GM20000 (cell line): ENCODE data around the gene PAX4.
A peak's percentile ranks its signal among the peaks of the same experiment; 100 is the strongest.

Experiments
- DNase-seq: peaks from one replicate; pipeline ENCODE4 v3.0.0; 2012; ENCODE audit warnings: low spot score
- TF ChIP-seq, protein P1 (sequence below): IDR thresholded peaks from 2 replicates; pipeline ENCODE4 v1.5.1; 2012; ENCODE audit warnings: mild to moderate bottlenecking, control low read depth; ENCODE audit errors: extremely low read depth, missing control alignments

Gene PAX4

DNA sequence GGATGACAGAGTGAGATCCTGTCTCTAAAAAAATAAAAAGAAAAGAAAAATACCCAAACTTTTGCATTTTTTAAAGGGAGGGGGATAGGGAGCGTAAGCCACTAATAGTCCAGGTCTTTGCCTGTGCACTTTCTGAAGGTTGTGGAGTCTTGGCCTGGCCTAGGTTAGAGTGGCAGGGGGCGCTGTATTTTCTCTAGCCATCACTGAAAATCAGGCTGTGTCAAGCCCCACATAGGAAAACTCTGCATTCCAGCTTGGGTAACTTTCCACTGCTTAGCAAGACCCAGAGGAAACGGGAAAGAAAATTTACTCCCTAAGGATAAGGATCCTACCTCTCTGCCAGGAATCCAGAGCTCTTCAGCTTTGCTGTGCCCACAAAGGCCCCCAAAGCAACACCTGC is 10.5 kb upstream of the PAX4 start:
- no peak for DNase-seq
- TF ChIP-seq, protein P1, sequence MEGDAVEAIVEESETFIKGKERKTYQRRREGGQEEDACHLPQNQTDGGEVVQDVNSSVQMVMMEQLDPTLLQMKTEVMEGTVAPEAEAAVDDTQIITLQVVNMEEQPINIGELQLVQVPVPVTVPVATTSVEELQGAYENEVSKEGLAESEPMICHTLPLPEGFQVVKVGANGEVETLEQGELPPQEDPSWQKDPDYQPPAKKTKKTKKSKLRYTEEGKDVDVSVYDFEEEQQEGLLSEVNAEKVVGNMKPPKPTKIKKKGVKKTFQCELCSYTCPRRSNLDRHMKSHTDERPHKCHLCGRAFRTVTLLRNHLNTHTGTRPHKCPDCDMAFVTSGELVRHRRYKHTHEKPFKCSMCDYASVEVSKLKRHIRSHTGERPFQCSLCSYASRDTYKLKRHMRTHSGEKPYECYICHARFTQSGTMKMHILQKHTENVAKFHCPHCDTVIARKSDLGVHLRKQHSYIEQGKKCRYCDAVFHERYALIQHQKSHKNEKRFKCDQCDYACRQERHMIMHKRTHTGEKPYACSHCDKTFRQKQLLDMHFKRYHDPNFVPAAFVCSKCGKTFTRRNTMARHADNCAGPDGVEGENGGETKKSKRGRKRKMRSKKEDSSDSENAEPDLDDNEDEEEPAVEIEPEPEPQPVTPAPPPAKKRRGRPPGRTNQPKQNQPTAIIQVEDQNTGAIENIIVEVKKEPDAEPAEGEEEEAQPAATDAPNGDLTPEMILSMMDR: peak; percentile 8

DNA sequence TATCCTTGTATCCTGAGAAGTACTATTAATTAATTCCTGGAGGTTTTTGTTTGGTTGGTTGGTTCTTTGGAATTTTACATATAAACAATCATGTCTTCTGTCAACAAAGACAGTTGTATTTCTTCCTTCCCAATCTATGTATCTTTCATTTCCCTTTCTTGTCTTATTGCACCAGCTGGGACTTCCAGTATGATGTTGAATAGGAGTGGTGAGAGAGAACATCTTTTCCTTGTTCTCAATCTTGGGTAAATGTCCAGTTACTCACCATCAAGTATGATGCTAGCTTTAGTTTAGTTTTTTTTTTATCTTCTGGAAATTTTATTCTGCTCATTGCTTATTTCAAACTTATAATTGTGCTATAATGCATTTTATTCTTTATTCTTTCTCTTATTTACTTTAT is 7.4 kb upstream of the PAX4 start:
- TF ChIP-seq, protein P1: no peak
- no peak for DNase-seq

DNA sequence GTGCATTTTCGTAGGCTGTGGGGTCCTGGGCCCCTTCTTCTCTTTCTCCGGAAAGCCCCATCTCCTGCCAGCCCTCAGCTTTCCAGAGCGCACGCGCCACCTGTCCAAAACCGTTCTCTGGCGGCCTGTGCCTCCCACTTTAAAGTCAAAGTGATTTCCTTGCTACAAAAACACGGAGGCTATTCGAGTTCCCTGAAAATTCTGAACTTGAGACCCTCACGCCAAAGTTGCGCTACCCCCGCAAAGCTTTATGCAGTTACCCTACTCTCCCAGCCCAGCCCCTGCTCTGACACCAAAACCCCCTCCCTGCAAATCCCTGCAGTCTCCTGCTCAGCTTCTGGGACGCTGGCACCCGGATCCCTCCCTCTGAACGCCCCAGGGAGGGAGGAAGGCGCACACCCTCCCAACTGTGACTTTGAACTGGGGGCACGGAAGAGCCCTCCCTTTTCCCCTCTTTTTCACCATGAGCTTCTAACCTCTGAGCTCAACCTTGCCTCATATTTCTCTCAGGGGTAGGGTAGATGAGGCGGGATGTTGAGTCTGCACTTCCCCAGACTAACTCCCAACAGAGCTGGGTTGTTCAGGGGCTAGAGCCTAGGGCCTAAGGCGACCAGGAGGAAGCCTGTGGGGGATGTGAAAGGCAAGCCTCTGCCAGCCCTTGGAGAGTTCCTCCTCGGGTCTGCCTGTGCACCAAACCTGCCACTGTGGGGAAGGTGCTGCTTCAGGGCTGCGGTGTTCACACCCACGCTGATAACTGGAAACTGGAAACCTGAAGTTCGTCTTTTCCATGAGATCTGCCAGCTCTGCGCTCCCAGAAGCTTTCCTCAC is 2.7 kb upstream of the PAX4 start:
- TF ChIP-seq, protein P1: no peak
- DNase-seq: no peak

DNA sequence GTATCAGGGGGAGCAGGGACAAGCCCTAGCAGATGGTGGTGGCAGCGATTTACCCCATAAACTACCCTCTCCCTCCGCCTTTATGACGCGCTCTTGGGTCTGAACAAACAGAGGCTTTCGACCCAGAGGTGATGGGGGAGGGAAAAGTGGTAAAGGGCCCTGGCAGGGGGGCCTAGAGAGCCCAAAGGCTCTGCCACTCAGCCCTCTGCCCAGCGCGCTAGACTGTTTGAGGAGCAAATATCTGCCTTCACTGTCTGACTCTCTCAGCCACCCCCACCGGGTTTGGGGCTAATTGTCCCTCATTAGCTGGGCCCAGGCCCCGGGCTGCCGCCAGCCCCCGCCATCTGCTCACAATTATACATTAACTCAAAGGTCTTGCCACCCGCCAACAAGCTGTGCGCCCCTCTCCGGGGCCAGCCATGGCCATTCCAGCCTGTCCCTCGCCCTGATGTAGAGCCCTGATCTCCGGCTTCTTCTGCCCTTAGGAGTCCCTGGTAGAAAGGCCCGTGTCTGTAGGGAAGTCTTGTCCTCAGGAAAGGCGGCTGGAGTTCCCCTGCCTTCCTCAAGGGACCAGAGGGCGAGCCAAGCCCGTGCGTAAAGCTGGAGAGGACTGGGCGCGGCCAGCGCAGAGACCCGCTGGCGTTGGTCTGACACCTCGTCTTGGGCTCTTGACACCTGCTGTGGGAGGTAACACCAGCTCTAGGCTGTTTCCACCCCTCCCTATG is 1.9 kb upstream of the PAX4 start:
- DNase-seq: no peak
- TF ChIP-seq, protein P1: no peak

DNA sequence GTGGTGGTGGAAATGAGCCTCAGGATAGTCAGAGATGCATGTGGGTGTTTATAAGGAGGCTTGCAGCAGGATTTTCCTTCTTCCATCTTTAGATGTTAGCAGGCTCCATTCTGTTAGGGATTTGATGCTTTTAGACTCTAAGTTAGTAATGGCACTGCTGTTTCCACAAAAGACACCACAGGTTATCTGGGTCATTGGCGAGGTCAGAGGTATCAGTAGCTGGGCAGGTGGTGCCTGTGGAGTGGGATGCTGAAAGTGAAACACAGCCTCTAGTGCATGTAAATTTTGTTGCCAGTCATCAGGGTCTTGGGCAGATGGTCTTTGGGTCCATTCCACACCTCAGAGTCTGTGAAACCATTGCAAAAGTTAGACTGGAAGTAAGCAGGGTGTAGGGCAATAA is 833 bp upstream of the PAX4 start:
- TF ChIP-seq, protein P1: no peak
- no peak for DNase-seq

DNA sequence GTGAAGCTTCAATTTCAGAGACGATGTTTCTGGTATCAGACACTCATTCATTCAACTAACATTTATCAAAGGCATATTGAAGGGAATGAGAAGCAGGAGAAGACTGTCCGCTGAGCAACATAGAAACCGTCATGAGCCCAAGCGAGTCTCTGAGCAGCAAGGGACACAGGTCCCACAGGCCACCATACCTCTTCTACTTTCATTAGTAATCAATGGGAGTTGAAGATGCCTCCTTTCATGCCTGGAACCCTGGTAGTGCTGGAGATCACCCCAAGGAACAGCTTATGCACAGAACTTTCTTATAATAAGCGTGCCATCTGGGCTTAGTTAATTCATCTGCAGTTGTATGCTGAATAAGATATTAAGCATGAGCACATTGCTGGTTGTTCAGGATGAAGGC is 1.2 kb downstream of the PAX4 start:
- TF ChIP-seq, protein P1: no peak
- DNase-seq: no peak

DNA sequence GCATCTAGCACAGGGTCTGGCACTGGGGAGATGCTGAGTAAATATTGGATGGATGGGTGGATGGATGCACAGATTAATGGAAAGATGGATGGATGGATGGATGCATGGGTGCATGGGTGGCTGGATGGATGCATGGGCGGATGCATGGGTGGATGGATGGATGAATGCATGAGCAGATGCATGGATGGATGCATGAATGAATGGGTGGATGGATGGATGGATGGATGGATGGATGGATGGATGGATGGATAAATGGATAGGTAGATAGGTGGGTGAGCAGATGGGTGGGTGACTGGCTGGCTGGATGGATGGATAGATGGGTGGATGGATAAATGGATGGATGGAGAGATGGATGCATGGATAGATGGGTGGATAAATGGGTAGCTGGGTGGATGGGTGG is 5.7 kb downstream of the PAX4 start:
- TF ChIP-seq, protein P1: no peak
- no peak for DNase-seq
